GM19395 (cell line): ENCODE results near the gene PXT1.
"Not testable (repeated sequence)": the region's sequence is repeated elsewhere in the genome, so short reads cannot be mapped to it uniquely, and the experiment has no call there.

Experiments used
- ATAC-seq: cut with Tn5 transposase; IDR thresholded peaks from one replicate; pipeline ENCODE4 v1.9.1; 2021; ENCODE audit warnings: mild to moderate bottlenecking, moderate library complexity; ENCODE audit not compliant: unreplicated experiment

PXT1 gene

DNA sequence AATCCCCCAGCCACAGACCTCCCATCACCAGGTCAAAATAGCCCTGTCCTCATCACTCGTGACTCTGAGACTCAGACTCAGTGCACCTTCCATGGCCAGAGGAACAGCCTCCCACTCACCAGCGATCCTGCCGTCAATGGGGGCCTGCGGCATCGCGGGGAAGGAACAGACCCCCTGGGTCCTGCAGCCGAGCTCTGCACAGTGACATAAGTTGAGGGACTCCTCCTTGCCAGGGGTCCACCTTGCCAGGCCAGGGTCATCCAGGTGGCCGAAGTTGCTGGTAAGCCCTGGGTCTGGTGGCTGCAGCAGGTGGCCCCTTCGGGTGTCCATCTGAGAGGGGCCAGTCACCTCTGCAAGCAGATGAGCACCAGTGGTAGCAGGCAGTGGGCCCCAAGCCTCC is 71.4 kb downstream of the PXT1 start:
- no peak for ATAC-seq

DNA sequence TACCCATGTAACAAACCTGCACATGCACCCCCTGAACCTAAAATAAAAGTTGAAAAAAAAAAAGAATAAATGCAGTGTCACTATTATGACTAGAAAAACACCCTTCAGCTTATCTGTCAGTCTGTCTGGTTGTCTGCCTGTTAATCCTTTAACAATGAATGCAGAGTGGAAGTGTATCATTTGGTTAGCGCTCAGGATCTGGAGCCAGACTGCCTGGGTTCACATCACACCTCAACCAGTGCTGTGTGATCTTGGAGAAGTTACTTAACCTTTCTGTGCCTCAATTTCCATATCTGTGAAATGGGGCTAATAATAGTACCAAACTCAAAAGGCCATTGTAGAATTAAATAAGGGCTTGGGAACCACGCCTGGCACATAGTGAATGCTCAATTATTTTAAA is 72.0 kb downstream of the PXT1 start:
- no peak for ATAC-seq

DNA sequence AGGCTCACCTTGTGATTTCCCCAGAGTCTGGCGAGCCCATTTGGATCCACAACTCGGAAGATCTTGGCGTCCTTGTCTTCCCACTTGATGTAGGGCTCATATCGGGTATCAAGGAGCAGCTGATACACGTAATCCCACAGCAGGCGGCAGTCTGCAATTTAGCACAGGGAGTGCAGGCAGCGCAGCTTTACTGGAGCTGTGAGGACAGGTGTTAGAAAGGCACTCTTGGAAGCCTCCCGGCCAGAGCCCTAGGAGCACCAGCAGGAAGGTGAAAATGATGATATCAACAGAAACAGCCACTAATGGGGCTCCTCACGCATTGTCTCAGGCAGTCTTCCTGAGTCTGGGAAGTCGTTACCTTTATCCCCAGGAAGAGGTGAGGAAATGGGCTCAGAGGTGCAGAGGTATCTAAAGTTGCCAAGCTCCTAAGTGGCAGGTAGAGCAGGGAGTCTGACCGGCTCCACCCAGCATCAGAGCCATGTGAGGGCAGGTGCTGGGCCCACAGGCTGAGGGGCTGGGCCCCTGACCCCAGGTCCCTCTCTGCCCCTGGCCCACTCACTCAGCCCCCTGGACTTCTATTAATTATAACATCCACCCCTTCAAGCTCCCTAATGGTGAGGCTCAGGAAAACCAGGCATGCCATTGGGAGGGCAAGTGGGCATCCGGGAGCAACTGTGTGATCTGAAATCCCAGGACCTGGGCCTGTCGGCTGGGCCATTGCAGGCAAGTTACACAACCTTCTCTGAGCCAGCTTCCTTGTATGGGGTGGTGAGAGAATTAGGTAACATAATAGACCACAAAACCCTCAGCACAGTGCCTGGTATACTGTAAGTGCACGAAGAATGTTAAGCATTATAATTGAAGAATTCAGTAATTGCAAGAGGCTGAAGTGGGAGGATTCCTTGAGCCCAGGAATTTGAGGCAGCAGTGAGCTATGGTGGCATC is 73.5 kb downstream of the PXT1 start:
- ATAC-seq = no peak

DNA sequence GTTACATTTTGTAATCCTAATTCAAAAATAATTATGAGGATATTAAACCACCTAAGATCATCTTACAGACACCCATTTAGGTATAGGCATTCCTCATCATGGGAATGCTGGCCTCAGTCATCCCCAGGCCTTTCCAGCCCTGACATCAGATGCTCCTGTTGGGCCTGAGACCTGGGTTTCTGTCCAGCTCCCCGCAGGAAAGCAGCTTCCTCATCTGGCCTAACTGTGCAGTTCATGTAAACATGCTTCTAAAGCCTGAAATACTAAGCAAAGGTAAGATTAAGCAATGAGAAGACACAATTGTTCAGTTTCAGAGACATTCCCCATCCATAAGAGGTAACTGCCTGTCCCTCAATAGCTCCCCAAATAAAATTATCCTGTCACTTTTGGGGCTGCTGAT is 74.2 kb downstream of the PXT1 start:
- no peak for ATAC-seq

DNA sequence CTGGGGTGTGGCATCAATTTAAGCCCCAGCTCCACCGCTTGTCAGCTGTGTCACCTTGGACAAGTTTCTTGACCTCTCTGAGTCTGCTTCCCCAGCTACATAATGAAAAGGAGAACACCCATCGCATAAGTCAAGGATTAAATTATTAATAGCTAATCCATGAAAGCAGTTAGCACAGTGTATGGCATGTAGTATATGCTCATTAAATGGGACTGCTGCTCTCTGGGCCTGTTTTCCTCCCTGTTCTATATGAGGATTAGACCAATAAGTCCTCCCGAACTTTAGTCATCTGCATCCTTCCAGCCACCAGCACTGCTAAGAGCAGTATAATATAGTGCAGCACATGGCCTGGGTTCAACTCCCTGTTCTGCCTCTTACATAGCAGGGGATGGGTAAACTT is 74.9 kb downstream of the PXT1 start:
- no peak for ATAC-seq

DNA sequence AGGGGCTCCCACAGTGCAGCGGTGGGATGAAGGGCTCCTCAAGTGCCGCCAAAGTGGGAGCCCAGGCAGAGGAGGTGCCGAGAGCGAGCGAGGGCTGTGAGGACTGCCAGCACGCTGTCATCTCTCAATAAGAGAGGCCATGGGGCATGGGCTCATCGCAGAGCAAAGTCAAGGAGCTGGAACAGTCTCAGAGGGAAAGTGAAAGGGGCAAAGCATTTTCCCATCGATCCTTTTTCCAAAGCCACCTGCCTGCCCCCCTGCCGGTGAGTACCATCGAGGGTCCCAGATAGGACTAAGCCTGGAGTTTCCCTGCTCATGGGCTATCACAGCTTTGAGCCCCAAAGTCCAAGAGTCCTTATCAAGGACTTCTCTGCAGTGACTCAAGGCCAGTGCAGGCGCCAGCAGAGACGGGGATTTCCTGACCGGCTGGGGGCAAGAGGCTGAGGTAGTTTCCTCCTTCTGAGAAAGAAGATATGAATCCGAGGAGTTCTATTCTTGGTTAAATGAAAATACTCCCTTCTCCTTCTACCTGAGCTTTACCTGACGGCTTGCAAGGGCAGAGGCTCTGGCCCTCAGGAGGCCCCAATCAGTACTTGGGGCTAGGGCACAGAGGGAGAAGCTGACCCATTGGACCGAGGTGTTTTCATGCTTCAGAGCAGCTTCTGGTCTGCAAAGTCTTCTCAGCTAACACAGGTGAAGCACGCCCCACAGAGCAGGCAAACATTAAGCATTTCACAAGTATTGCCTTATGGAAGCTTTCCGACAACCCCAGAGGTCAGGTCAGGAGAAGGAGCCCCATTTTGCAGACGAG is 77.8 kb downstream of the PXT1 start:
- no peak for ATAC-seq

DNA sequence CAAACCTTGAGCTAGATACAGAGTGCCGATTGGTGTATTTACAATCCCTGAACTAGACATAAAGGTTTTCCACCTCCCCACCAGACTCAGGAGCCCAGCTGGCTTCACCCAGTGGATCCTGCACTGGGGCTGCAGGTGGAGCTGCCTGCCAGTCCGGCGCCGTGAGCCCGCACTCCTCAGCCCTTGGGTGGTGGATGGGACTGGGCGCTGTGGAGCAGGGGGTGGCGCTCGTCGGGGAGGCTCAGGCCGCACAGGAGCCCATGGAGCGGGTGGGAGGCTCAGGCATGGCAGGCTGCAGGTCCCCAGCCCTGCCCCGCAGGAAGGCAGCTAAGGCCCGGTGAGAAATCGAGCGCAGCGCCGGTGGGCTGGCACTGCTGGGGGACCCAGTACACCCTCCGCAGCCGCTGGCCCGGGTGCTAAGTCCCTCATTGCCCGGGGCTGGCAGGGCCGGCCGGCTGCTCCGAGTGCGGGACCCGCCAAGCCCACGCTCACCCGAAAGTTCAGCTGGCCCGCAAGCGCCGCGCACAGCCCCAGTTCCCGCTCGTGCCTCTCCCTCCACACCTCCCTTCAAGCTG is 78.5 kb downstream of the PXT1 start:
- not testable (repeated sequence) for ATAC-seq

DNA sequence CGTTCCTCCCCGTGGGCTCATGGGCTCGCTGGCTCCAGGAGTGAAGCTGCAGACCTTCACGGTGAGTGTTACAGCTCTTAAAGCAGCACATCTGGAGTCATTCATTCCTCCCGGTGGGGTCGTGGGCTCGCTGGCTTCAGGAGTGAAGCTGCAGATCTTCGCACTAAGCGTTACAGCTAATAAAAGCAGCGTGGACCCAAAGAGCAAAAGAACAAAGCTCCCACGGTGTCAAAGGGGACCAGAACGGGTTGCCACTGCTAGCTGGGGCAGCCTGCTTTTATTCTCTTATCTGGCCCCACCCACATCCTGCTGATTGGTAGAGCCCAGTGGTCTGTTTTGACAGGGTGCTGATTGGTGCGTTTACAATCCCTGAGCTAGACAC is 79.3 kb downstream of the PXT1 start:
- not testable (repeated sequence) for ATAC-seq

DNA sequence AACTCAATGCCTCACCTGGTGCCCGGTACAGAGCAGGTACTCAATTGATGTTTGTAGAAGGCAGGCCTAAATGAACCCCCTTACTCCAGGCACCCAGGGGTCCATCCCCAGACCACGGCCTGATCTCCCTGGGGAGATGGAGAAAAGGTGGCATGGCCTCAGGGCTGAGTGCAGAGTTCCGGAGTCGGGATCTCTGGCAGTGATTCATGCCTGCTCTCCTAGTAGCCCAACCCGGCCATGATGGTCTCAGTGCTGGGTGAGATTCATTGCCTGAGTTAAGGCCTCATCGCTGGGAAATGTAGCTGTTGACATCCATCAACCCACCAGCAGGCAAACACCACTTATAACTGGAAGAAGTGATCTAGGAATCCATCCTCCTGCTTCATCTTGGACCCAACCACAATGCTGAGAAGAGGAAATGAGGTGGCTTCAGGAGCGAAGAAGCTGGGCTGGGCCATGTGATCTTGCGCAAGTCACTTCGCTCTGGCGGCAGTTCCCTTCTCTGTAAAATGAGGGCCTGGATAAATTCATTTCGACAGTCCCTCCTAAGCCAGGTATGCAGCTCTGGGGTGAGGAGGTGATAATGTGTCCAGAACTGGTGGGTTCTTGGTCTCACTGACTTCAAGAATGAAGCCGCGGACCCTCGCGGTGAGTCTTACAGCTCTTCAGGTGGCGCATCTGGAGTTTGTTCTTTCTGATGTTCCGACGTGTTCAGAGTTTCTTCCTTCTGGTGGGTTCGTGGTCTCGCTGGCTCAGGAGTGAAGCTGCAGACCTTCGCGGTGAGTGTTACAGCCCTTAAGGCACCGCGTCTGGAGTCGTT is 79.9 kb downstream of the PXT1 start:
- ATAC-seq = no peak

DNA sequence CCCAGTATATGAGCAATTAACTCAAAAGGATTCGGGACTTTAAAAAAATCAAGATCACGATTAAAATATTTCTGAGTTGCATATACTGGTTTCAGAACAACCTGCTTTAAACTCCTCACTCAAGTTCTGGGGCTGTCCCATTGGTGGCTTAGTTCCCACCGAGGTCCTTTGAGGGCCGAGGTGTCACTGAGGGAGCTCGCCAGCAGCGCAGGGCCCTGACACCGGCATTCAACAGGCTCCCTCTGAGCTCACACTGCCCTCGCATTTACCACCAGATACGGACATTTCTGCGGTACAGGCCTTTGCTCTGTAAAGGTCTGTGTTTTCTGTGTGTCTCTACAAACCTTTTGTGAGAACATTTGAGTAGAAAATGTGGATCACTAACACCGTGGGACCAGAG is 81.6 kb downstream of the PXT1 start:
- no peak for ATAC-seq

DNA sequence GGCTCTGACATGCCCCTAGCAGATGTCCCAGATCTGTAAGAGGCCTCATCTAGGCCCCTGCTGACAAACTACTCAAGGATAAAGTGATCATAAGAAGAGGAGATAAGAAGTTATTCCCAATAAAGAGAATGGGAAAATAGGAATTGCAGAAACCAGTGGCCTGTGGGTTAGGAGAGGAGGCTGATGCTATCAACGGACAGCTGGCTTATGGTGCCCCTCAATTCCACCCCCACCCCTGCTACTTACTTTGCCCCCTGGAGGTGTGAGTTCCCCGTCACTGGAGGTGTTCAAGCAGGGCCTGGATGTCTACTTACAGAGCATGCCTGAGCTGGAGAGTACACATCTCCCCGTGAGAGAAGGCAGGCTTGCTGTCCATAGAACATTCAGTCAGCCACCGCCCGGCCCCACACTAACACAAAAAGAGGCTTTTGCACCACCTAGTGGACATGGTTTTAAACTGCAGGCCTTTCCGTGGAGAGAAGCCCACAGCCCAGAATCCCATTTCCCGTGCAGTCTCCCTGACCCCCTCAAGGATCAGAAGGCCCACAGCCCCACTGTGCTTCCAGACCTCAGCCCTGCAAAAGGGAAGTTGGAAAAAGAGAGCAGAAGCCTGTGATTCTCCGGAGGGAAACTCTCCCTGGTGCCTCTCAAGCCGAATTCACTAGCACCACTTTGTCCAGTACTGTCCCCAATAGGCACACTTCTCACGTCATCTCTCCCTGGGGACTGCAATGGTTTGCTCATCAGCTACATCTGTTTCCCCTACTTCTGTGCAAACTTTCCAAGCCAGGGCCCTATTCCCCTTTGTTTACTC is 82.2 kb downstream of the PXT1 start:
- no peak for ATAC-seq

DNA sequence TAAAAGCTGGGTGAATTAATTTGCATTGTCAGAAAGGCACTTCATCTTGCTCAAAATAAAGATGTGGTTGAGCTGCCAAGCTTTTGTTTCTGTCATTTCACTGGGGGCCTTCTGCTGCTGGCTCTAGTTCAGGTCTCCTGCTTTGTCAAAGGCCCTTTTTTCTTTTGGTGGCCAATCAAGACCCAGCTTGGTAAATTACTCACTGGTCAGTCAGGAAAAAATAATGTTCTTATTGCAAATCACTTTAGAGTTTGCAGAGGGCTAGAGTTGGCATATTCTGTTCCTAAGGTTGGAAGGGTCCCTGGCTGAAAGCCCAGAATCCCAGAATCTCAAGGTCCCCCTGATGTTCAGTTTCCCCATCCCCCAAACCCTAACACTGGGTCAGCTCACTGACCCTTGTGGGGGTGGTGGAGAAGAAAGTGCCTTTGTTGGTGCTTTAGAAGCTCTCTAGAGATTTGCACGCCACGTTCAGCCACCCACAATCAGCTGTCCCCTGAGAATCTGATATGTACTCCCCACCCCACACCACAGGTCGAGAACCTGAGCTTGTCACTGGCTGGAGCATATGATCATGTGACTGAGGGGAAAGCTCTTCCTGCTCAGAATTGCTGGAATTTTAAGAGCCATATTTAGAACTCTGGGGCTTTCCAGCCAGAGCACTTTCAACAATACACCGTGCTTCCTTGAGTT is 84.3 kb downstream of the PXT1 start:
- ATAC-seq = no peak

DNA sequence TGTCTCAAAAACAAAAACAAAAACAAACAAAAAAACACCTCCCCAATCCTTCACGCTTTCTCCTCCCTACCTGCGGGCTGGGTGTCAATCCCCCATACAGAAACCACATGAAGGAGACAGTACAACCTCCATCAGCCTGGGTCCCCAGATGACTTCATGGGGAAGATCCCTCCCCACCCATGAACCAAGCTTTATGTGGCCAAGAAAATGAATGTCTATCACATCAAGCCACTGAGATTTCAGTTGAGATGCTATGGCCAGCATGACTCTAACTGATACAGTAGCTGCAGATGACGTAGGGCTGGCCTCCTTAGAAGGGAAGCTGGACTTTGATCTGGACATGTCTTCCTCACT is 84.8 kb downstream of the PXT1 start:
- no peak for ATAC-seq

DNA sequence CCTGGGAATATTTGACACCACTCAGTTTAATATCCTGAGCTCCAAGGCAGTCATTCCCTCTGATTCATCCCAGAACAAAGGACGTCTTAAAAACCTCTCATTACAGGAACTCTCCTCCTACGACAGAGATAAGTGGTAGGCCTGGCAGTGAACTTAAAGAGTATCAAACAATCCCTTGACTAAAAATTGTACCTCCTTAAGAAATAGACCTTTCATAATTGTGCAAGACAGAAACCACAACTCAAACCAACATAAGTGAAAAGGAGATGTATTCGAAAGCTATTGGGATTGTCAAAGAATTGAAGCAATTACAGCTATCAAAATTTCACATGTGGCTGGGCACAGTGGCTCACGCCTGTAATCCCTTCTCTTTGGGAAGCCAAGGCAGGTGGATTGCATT is 86.8 kb downstream of the PXT1 start:
- ATAC-seq = no peak

DNA sequence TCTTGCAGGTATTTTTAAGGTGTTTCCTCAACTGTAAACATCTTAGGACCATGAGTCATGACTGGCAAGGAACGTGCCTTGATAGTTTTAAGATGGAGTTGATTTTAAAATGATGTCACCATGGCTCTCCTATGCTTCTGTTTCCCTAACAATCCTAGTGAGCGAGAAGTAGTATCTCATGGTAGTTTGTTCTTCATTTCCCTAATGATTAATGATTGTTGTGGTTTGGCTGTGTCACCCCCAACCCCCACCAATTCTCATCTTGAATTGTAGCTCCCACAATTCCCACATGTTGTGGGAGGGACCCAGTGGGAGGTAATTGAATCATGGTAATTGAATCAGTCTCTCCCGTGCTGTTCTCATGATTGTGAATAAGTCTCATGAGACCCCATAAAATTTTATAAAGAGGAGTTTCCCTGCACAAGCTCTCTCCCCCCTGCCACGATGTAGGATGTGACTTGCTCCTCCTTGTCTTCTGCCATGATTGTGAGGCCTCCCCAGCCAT is 89.2 kb downstream of the PXT1 start:
- no peak for ATAC-seq

DNA sequence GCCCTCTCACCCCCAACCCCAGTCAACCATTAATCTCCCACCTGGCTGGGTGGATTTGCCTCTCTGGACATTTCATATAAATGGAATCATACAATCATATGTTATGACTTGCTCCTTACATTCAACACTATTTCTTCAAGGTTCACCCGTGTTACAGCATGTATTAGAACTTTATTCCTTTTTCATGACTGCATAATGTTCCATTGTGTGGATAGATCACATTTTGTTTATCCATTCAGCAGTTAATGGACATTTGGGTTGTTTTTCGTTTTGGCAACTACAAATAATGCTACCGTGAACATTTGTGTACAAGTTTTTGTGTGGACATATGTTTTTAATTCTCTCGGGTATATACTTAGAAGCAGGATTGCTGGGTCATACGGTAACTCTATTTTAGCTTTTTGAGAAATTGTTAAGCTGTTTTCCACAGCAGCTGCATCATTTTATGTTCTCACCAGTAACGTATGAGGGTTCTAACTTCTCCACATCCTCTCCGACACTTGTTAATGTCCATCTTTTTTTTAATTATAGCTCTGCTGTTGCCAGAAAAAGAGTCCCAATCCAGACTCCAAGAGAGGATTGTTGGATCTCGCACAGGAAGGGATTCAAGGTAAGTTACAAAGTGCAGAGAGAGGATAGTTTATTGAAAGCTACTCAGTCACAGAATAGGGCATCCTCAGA is 90.0 kb downstream of the PXT1 start:
- ATAC-seq = no peak

DNA sequence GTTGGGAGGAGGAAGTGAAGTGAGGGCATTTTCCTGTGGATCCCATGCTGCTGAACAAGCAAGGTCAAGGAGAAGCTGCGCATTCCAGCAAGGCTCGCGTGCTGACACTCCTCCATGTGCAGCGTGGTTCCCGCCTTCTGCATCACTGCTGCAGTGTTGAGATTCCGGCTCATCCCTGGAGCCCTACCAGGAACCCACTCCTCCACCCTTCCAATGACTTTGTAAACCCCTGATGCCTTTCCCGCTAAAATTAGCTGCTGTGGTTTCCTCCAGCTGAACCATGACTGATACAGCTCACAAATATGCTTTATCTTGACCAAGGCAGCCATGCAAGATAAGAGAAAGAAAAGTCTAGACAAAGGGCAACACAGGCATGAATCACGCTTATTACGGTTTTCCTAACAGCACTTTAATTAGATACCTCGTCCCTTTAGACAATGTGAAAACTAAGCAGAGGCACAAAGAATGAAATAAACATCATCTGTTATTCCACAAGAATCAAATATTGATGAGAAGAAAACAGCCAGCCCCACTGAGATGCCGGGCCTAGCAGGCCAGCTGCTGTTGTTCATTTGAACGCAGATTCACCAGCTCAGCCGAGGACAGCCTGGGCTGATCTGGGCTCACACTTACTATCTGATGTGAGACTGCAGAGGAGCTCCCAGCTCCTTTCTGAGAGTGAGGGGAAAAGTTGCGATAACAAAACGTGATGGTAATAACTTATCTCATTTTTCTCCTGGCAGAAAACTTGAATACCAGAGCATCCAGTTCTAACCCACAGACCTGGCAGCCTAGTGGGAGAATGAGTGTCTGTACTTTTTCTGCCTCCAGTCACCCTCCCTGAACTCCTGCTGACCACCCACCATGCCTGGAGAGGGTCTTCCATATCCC is 91.7 kb downstream of the PXT1 start:
- no peak for ATAC-seq

DNA sequence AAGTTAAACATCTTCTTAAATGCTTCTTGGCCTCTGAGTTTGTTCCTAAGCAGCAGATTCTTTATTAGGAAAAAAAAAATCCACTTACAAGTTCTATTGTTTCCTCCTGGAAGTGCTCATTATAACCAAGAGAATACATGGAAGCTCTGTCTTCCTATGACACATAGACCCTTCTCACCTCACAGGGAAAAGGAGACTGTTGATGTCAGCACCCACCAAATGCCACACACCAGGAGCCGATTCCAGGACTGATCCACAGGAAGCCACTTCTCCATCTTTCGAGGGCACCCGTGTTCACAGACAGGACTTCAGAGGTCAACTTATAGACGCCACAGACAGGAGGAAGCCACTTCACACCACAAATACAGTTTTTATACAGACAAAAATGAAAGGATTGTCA is 92.6 kb downstream of the PXT1 start:
- no peak for ATAC-seq
